ENCODE results near the gene NELFB. TPM values are rescaled to one million over a fixed set of nuclear protein-coding genes. Genes with fewer than 3 reads are reported as not detected.

Gene NELFB
- total and polyA plus RNA-seq, 4 donors = 4.7 to 24.6 (median 18.1) TPM

- Histone ChIP-seq H3K4me3 (ENCODE audit: low read depth in 1 of 3, low read length in 3 of 3) (no peak overlapping the region), H3K9ac (ENCODE audit: low read depth in 1 of 2, low read length in 2 of 2) (peak overlapping the region in 1 of 2 donors; percentile 53), H3K4me1 (ENCODE audit: control insufficient read depth in 4 of 4, insufficient read depth in 4 of 4, low read length in 3 of 4) (peaks cover 2 to 21% (median 11%) of the 10 kb centered on the region in 4 donors), H3K27me3 (ENCODE audit: control insufficient read depth in 4 of 4, insufficient read depth in 4 of 4, low read length in 3 of 4) (no peaks in the 10 kb centered on the region), H3K27ac (ENCODE audit: low read depth in 1 of 2, low read length in 2 of 2) (no peak overlapping the region), H3K9me3 (ENCODE audit: control insufficient read depth in 4 of 4, low read length in 3 of 4) (no peaks in the 10 kb centered on the region), H3K36me3 (ENCODE audit: control insufficient read depth in 4 of 4, insufficient read depth in 3 of 4, low read depth in 1 of 4, low read length in 3 of 4) (peaks cover 0 to 11% (median 5%) of the 10 kb centered on the region in 4 donors)
- no peak for DNase-seq (ENCODE audit: low spot score)
- WGBS = 61% methylated on average over 20 of the region's 20 CpGs
- no peak for TF ChIP-seq HNF4G (IDR thresholded peaks at IDR 0.05)
- TF ChIP-seq HNF4A (conservative IDR thresholded peaks at IDR 0.05) = no peak
- no peak for TF ChIP-seq GABPA (IDR thresholded peaks at IDR 0.05 in 1 of 2, conservative IDR thresholded peaks at IDR 0.05 in 1 of 2)
- TF ChIP-seq YY1 (IDR thresholded peaks at IDR 0.05) = no peak
- no peak for TF ChIP-seq ATF3 (IDR thresholded peaks at IDR 0.05)
- no peak for TF ChIP-seq SP1 (IDR thresholded peaks at IDR 0.05)
- TF ChIP-seq RXRA (IDR thresholded peaks at IDR 0.05) = no peak
- no peak for TF ChIP-seq EGR1 (IDR thresholded peaks at IDR 0.05; ENCODE audit: low read depth in 2 of 2)
- TF ChIP-seq NR2F2 (IDR thresholded peaks at IDR 0.05) = no peak
- TF ChIP-seq FOXA2 (IDR thresholded peaks at IDR 0.05) = no peak
- no peak for TF ChIP-seq RAD21 (IDR thresholded peaks at IDR 0.05)
- no peak for TF ChIP-seq TAF1 (conservative IDR thresholded peaks at IDR 0.05)
- no peak for TF ChIP-seq CTCF (IDR thresholded peaks at IDR 0.05; ENCODE audit: low read depth, low read length, missing input control)
- TF ChIP-seq, protein P1, sequence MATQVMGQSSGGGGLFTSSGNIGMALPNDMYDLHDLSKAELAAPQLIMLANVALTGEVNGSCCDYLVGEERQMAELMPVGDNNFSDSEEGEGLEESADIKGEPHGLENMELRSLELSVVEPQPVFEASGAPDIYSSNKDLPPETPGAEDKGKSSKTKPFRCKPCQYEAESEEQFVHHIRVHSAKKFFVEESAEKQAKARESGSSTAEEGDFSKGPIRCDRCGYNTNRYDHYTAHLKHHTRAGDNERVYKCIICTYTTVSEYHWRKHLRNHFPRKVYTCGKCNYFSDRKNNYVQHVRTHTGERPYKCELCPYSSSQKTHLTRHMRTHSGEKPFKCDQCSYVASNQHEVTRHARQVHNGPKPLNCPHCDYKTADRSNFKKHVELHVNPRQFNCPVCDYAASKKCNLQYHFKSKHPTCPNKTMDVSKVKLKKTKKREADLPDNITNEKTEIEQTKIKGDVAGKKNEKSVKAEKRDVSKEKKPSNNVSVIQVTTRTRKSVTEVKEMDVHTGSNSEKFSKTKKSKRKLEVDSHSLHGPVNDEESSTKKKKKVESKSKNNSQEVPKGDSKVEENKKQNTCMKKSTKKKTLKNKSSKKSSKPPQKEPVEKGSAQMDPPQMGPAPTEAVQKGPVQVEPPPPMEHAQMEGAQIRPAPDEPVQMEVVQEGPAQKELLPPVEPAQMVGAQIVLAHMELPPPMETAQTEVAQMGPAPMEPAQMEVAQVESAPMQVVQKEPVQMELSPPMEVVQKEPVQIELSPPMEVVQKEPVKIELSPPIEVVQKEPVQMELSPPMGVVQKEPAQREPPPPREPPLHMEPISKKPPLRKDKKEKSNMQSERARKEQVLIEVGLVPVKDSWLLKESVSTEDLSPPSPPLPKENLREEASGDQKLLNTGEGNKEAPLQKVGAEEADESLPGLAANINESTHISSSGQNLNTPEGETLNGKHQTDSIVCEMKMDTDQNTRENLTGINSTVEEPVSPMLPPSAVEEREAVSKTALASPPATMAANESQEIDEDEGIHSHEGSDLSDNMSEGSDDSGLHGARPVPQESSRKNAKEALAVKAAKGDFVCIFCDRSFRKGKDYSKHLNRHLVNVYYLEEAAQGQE (IDR thresholded peaks at IDR 0.05) = no peak
- TF ChIP-seq MAX (IDR thresholded peaks at IDR 0.05) = no peak
- TF ChIP-seq, protein P2, sequence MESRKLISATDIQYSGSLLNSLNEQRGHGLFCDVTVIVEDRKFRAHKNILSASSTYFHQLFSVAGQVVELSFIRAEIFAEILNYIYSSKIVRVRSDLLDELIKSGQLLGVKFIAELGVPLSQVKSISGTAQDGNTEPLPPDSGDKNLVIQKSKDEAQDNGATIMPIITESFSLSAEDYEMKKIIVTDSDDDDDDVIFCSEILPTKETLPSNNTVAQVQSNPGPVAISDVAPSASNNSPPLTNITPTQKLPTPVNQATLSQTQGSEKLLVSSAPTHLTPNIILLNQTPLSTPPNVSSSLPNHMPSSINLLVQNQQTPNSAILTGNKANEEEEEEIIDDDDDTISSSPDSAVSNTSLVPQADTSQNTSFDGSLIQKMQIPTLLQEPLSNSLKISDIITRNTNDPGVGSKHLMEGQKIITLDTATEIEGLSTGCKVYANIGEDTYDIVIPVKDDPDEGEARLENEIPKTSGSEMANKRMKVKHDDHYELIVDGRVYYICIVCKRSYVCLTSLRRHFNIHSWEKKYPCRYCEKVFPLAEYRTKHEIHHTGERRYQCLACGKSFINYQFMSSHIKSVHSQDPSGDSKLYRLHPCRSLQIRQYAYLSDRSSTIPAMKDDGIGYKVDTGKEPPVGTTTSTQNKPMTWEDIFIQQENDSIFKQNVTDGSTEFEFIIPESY (IDR thresholded peaks at IDR 0.05) = no peak
- no peak for TF ChIP-seq FOXA1 (IDR thresholded peaks at IDR 0.05)
Measured at GRCh38 chr9:137247135-137247915, 7.8 kb upstream of the NELFB start.
